IPS DF 4.7 (cell line): Measurements from ENCODE around the gene SCPEP1.

Experiments used
- DNase-seq: peaks from one replicate; pipeline ENCODE4 v3.0.0-alpha.2; 2013; ENCODE audit warnings: low spot score; ENCODE audit errors: extremely low read depth

SCPEP1 gene

DNA sequence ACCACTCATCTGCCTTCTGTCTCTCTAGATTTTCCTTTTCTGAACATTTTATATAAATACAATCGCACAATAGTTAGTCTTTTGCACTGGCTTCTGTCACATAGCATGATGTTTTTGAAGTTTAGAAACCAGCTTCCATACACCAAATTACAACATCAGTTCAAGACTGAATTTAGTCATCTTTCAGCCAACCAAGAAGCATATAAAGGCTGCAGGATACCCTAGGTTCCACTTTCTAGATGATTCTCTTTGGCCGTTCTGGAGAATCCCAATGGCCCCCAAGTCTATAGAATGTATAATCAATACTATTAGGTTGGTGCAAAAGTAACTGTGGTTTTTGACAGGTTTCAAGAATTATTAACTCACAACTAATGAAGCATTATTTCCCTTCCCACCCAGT, 19.4 kb downstream of the SCPEP1 start:
- no peak for DNase-seq

DNA sequence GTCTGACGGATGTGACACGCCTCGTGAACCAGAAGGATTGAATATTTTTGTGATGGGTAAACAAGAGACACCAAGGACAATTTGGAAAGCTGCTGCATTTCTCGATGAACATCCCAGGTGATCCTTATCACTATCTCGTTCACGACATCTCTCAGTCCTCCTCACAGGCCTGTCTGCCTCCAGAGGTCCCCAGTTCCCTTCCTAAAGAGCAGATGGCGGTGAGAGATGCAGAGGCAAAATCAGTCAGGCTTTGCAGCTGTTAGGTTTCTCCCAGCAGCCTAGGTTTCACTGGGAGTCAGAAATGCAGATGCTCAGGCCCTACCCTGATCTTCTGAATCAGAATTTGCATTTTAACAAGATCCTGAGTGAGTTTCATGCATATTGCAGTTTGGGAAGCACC, 23.6 kb downstream of the SCPEP1 start:
- DNase-seq, result no peak

DNA sequence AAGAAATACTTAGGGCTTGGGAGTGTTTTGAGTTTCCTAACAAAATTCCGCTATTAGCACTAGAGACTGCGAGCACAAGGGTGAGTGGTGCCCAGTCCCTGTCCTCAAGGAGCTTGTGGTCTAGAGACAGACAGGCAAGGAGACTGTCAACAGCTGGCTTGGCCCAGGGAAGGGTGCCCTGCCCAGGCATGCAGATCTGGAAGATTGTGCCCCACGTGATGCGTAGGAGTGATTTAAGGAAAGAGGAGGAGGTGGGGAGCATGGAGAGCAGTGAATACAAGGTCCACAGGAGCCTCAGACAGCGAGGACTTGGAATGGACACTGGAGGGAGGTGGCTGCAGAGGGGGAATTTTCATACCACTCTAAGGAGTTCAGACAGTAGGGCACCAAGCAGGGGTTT, 25.0 kb downstream of the SCPEP1 start:
- DNase-seq, result no peak

DNA sequence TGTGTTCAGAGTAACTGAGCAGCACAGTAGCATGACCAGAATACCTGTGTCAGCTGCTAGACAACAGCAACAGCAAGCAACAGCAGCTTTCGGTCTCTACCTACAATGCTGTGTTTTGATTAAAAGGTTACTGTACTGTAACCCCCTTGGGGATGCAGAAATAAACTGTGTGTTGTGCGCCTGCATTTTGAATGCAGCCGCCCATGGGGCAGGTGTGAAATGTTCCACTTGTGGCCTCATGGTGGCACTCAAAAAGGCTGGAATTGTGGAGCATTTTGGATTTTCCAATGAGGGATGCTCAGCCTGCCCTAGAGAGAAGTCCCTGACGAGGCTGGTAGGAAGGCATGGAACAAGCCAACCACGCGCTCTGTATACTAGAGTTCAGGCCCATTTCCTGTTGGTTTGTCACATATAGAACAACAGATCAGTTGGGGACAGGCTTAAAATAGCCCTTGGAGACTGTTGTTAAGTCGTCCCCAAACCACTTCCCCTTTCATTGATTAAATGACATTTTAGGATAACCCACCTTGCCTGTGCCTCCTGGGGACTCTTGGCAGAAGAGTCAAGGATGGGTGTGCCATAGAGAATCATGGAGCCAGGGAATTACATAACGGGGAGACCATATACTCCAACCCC, 27.1 kb downstream of the SCPEP1 start:
- no peak for DNase-seq

DNA sequence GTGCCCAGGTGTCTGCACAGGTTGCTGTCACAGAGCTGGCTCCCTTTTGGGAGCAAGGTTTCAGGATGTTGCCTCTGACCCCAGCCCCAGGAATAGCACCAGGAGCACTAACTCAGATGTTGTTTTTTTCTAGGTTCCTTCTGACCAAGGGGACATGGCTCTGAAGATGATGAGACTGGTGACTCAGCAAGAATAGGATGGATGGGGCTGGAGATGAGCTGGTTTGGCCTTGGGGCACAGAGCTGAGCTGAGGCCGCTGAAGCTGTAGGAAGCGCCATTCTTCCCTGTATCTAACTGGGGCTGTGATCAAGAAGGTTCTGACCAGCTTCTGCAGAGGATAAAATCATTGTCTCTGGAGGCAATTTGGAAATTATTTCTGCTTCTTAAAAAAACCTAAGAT, 28.1 kb downstream of the SCPEP1 start:
- DNase-seq, result no peak

DNA sequence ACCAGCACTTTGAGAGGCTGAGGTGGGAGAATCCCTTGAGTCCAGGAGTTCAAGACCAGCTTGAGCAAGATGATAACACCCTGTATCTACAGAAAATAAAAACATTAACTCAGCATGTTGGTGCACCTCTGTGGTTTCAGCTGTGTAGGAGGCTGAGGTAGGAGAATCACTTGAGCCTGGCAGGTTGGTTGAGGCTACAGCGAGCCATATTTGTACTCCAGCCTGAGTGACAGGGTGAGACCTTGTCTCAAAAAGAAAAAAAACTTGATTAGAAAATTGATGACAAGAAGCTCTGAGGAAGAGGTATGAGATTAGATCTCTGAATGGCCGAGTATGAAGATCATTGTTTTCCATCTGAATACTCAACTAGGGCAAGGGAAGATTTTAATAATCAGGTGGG, 31.0 kb downstream of the SCPEP1 start:
- DNase-seq, result no peak

DNA sequence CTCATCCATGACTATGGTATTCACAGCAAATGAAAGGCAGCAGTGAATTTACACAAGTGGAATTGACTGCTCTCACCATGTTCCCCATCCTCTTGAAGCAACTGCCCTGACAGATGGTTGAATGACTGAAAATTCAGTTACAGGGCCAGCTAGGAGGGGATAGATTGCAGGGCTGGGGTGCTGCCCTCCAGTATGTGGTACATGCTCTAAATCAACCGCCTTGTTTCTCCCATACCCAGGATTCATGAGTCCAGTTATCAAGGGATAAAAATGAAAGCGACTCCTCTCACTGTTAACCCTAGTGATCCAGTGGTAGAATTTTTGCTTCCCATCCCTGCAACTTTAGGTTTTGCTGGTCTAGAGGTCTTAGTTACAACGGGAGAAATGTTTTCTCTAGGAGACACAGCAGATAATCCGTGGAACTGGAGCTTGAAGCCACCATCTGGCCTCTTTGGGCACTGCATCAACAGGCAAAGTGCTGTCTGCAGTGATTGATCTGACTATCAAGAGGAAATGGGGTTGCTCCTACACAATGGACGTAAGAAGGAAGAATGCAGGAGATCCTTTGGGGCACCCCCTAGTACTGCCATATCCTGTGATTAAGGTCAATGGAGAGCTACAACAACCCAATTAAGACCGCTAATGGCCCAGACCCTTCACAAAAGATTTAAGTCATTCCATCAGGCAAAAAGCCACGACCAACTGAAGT, 32.0 kb downstream of the SCPEP1 start:
- peak; percentile 71 for DNase-seq

DNA sequence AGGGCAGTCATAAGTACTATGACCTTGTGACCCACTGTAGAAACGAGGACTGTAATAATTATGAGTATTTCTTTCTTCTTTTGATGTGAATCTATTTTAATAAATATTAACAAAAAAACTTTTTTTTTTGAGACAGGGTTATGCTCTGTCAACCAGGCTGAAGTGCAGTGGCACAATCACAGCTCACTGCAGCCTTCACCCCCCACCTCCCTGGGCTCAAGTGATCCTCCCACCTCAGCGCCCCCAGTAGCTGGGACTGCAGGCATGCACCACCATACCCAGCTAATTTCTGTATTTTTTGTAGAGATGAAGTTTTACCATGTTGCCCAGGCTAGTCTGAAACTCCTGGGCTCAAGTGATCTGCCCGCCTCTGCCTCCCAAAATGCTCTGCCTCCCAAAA, 32.6 kb downstream of the SCPEP1 start:
- DNase-seq, result no peak

DNA sequence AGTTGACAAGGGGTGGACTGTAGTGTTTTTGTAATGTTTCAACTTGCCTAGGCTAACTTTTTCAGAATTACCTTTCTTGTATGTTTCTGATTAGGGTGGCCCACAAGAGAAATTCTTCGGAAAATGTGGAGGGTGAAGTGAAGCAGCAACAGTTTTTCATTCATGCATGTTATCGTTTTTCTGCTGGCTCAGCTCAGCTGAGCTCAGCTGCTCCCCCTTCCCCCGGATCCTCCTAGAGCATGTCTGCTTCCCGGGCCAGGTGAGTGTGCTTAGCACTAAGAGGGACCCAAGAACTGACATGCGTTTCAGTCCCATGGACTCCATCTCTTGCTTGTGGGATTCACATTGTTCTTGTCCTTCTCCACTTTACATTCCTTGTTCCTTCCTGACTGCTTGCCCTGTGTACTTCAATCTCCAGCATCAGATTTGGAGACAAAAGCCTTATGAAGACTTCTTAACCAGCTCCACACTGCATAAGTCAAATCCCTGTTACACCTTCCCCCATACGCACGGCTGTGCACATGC, 33.6 kb downstream of the SCPEP1 start:
- no peak for DNase-seq

DNA sequence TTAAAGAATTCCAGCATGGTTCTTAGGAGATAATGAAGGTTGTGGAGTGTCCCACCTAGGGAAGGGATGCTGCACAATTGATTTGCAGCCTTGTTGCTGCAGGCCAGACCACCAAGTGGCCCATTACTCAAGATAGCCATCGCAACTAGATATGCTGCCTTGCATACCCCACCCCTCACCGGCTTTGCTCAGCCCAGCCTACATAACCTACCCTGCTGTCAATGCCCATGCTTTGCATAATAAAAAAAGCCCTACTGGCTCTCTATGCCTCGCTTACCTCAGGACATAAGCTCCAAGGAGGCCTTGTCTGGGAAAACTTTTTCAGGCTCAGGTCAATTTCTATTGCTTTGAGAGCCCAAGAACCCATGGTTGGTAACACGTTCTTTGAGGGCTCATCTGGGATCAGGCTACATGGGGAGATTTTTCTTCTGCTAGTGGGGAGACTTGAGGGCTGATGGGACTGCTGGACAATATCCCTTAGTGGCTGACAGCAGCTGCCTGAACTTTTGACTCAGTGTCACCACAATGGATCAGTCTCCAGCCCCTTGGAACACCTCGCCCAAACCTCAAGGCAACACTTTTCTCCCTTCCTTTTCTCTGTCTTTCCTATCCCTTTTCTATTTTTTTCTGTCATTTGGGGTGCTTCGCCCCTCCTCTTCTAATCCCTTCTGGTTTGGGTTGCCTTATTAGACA, 38.3 kb downstream of the SCPEP1 start:
- no peak for DNase-seq

DNA sequence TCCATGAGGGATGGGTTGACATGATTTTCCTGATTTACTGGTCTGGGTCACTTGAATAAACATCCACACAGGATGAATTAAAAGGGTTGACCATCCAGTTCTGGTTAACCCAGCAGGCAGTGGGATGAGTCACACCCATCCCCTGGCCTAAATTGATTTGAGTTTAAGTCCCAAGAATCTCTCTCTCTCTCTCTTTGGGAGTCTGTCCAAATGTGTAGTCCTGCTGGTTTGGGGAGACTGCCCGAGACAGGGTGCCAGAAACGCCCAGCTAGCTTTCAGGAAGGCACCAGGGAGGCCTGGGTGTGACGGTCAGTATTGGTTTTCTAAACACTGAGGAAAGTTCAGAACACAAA, 38.8 kb downstream of the SCPEP1 start:
- no peak for DNase-seq

DNA sequence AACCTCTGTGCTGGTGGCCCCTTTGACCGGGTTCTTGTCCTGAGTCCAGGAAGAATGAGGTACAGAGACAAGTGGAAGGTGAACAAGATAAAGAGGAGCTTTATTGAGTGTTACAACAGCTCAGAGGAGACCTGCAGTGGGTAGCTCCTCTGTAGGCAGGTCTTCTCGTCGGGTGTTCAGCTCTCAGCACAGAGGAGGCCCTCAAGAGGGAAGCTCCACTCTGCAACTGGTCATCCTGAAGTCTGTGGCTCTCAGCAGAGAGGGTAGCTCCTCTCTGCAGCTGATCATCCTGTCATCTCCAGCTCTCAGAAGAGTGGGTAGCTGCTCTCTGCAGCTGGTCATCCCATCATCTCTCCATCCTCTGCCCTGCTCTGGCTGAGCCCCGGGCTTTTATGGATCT, 39.7 kb downstream of the SCPEP1 start:
- DNase-seq, result no peak

DNA sequence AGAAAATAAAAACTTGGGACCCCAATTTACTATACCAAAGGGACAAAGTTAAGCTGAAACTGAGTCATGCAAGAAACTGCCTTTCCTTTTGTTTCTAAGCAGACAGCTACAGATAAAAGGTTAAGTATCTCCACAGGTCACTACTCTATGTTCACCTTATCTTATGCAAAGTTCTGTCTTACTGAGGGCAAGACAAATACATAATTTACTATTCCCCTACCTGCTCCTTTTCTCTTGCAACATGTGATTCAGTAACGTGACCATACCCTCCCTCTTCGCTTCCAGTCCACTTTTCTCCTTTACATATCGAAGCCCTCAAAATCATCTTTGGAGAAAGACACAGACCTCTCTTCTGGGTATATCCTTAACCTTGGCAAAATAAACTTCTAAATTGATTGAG, 42.3 kb downstream of the SCPEP1 start:
- DNase-seq, result no peak

DNA sequence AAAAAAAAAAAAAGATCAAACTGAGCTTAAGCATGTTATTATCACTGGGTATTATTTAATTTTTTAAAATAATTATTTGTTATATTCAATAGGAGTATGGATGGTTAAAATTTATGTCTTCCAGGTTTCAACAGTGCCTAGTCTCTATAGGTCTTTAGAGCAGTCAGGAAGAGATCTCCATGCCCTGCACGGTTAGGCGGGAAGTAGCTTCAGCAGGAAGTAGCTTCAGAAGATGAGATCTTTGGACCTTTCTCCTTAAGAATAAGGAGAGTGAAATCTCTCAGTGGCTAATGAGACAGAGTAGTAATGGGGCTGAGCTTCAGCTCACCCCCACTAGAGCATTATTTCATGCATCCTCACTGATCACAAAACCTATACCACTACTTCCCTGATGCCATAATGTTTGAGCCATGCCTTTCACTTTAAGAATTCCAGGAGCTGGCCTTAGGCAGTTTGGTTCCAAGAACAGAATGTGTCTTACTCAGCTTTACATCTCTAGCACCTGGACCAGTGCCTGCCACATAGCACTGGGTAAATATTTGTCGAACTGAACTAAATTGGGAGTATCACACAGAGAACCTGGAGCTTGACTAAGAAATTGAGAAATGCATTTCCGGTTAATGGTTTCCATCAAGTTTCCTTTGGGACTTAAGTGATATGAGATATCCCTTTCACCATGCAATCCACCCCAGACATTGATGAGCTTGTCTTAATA, 43.5 kb downstream of the SCPEP1 start:
- no peak for DNase-seq

DNA sequence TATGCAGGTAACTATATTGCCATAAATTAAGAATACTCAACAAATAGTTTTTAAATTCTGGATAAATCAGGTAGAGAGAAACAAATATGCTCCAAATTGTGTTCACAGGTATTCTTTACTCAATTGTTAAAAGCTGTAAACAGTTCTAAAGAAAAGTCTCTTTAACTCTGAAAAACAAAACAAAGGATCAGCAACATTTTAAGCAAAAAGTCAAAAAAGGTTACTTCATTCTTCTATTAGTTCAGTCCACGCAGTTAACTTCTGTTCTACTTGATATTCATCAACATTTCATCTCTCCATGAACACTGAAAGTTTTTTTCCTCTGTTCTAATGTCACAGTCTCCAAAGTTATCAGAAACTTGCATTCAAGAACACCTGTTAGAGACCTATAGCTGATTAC, 47.9 kb downstream of the SCPEP1 start:
- no peak for DNase-seq

DNA sequence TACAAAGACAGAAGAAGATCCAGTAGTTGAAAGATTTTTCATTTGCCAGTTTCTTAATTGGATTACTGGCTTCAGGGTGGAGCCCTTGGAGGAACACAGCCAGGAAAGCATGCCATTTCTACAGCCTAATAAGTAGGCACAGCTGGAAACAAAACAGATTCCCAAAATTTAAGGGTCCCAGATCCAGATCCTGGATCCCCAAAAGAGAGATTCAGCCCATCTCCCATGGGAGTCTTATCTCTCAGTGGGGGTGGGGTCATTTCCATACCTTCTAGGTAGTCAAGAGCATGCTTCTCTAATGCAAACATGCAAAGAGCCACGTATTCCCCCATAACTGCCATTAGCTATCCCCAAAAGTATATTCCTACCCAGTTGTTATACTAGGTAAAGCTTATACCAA, 49.9 kb downstream of the SCPEP1 start:
- DNase-seq, result no peak

DNA sequence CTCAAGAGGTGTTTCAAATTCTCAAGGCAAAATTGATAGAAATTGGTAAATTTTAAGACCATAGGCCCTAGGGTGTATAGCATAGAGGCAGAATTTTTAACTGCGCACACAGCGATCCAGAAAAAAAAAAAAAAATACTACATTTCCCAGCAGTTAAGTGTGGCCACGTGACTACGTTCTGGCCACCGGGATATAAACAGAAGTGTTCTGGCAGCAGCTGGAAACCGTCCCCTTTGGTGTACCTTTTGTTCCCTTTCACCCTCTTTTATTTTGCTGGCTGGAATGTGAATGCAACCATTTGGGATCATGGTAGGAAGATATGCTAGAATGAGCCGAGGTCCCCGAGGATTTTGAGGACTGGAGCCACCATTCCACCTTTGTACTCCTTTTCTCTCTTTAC, 54.4 kb downstream of the SCPEP1 start:
- DNase-seq, result no peak

DNA sequence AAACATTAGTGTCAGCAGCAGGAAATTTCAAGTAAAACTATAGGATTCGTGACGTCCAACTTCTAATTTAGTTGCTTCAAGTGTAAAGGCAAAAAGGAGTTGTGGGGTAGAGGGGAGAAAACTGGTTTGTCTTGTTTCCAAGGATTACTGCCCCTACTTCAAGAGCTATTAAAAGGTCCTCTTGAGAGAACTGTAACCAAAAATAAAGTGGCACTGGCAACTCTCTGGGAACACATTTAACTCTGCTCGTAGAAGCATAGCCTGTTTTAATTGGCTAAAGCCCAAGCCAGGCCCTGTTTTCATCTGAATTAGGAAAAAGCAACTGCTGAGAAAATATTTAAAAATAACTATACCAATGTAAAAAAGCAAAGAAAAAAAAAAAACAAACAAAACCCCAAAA, 55.4 kb downstream of the SCPEP1 start:
- DNase-seq, result no peak

DNA sequence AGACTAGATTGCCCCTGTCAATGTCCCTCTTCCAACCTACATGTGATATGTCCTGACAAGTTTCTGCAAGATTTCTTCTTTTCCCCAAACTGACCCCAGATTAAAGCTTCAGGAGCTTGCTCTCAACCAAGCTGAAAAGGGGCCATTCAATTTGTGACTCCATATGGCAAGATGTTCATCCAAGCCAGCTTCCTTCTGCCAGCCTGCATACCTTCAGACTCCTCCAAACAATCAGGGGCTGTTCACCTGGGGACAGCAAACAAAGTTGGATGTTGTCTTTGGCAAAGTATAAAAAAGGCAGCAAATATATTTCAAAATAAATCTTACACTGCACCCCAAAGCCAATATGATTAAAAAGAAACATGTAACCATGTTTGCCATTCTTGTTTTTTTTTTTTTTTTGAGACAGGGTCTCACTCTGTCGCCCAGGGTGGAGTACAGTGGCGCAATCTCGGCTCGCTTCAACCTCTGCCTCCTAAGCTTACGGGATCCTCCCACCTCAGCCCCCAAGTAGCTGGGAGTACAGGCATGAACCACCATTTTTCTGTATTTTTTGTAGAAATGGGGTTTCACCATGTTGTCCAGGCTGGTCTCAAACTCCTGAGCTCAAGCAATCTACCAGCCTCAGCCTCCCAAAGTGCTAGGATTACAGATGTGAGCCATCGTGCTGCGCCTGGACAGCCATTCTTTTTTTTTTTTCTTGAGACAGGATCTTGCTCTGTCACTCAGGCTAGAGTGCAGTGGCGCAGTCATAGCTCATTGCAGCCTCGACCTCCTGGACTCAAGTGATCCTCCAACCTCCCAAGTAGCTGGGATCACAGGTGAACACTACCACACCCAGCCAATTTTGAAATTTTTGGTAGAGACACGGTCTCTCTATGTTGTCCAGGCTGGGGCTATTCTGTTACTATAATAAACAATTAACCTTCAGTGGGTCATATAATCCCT, 57.1 kb downstream of the SCPEP1 start:
- DNase-seq, result no peak

DNA sequence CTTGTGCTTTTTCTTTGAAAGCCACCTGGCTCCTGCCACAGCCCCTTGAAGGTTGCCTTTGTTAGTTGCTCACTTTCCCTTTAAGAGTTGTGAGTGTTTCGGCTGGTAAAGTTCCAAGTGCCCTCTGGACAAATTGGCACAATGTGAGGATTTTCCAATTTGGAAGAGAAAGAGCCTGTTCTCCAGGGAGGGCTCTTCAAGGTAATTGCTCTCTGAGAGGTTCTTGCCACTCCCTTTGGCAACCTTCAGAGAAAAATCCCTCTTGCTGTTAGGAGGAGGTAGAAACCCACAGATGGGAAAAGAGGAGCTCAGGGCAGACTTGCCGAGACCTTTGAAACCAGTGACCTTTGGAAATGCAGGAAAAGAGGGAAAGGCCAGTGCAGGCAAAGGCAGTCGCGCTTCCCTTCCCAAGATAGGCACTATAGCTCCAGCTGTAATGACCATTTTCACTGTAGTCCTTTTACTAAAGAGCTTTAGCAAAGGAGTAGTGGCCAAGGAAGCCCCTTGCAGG, 58.1 kb downstream of the SCPEP1 start:
- no peak for DNase-seq

DNA sequence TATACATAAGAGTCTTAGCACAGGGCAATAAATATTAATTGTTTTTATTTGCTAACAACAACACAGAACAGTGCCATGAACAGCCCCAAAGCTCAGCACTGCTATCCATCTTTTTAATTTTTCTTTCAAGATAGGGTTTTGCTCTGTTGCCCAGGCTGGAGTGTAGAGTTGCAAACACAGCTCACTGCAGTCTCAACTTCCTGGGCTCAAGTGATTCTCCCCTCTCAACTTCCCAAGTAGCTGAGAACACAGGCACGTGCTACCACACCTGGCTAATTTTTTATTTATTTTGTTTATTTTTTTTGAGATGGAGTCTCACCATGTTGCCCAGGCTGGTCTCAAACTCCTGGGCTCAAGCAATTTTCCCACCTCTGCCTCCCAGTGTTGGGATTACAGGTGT, 59.5 kb downstream of the SCPEP1 start:
- no peak for DNase-seq
